CD4-positive, alpha-beta T cell (primary cell): ENCODE data around the gene LTB4R2. TPM values are rescaled to one million over a fixed set of nuclear protein-coding genes. Genes with fewer than 3 reads are reported as not detected.

Experiments used
- ATAC-seq: fragments of 200-7000 bp; cut with Tn5 transposase; one replicate; pipeline ENCODE4 v1.10.0; 2022; ENCODE audit warnings: mild to moderate bottlenecking; ENCODE audit not compliant: poor library complexity
- CTCF ChIA-PET: fragments of 350-600 bp; sonication (Branson Sonifier 250); formaldehyde crosslinking; loops from one replicate; lab custom pipeline; 2021; ENCODE audit warnings: antibody characterized with exemption, inconsistent platforms; lab: Charles Lee
- POLR2A ChIA-PET: fragments of 350-600 bp; sonication (Branson Sonifier 250); formaldehyde crosslinking; loops from one replicate; lab custom pipeline; 2021; ENCODE audit warnings: antibody characterized with exemption, inconsistent platforms; lab: Charles Lee
- DNase-seq, 14 experiments: peaks; one replicate each; pipeline ENCODE4 v3.0.0-alpha.2; 2013 to 2020; ENCODE audit warnings: mixed read lengths in 2 of 14
- H3K27ac ChIP-seq, 2 donors: one replicate each; pipeline versions ENCODE4 v1.5.1 to v1.7.0; 2013; ENCODE audit warnings: low read length in 2 of 2, low read depth in 1 of 2, mild to moderate bottlenecking in 1 of 2
- H3K27me3 ChIP-seq, 2 experiments: 1 replicate in 1 of 2; 2 replicates in 1 of 2; pipeline versions ENCODE4 v1.6.1 to v1.7.0; 2013; ENCODE audit warnings: low read length in 2 of 2, control low read depth in 1 of 2, mild to moderate bottlenecking in 1 of 2, moderate library complexity in 1 of 2; ENCODE audit not compliant: insufficient read depth in 2 of 2, control insufficient read depth in 1 of 2
- H3K36me3 ChIP-seq: one replicate; pipeline ENCODE4 v1.6.1; 2013; ENCODE audit warnings: low read length, control low read depth; ENCODE audit not compliant: insufficient read depth
- H3K4me1 ChIP-seq: one replicate; pipeline ENCODE4 v1.6.1; 2013; ENCODE audit warnings: low read length, control low read depth; ENCODE audit not compliant: insufficient read depth
- H3K4me3 ChIP-seq: one replicate; pipeline ENCODE4 v1.5.1; 2013; ENCODE audit warnings: mild to moderate bottlenecking, low read length, moderate library complexity
- H3K9me3 ChIP-seq, 2 experiments: 1 replicate in 1 of 2; 2 replicates in 1 of 2; pipeline versions ENCODE4 v1.6.1 to v1.7.0; 2013; ENCODE audit warnings: low read length in 2 of 2, mild to moderate bottlenecking in 2 of 2, control low read depth in 1 of 2, moderate library complexity in 1 of 2; ENCODE audit not compliant: control insufficient read depth in 1 of 2, insufficient read depth in 1 of 2
- H3K27ac Mint-ChIP-seq: one replicate; pipeline ENCODE4 v1.8.0; 2020; ENCODE audit warnings: mixed read lengths
- H3K27me3 Mint-ChIP-seq: one replicate; pipeline ENCODE4 v1.8.0; 2021; ENCODE audit warnings: mixed read lengths
- H3K36me3 Mint-ChIP-seq: one replicate; pipeline ENCODE4 v1.8.0; 2021; ENCODE audit warnings: low read depth, mixed read lengths
- H3K4me1 Mint-ChIP-seq: one replicate; pipeline ENCODE4 v1.8.0; 2021; ENCODE audit warnings: low read depth, mixed read lengths
- H3K4me3 Mint-ChIP-seq: one replicate; pipeline ENCODE4 v1.8.0; 2020; ENCODE audit warnings: mild to moderate bottlenecking, mixed read lengths
- H3K9me3 Mint-ChIP-seq: one replicate; pipeline ENCODE4 v1.8.0; 2020; ENCODE audit warnings: mixed read lengths
- intact Hi-C, 2 experiments: fragments of 100-400 bp; cut with DNase I in 1 of 2; cut with micrococcal nuclease in 1 of 2; formaldehyde crosslinking; loops; one replicate each; pipeline versions ENCODE4 v1.15.1 to v1.9.0; 2023 to 2025; cut with DNase I, micrococcal nuclease
- total RNA-seq, 174 experiments: library from RNA in 2 of 174; stranded (reverse) in 2 of 174; gene quantifications; one replicate each; pipeline ENCODE4 v1.2.3 and lab custom pipeline; 2021 to 2026
- TF ChIP-seq, protein P1 (sequence below): fragments of 200-600 bp; IDR thresholded peaks from one replicate; pipeline ENCODE4 v1.8.0; 2022; ENCODE audit warnings: antibody characterized with exemption, mild to moderate bottlenecking

Gene LTB4R2
- total RNA-seq, 2 experiments from 2014 or later, result 16.4 to 18.2 TPM

DNA sequence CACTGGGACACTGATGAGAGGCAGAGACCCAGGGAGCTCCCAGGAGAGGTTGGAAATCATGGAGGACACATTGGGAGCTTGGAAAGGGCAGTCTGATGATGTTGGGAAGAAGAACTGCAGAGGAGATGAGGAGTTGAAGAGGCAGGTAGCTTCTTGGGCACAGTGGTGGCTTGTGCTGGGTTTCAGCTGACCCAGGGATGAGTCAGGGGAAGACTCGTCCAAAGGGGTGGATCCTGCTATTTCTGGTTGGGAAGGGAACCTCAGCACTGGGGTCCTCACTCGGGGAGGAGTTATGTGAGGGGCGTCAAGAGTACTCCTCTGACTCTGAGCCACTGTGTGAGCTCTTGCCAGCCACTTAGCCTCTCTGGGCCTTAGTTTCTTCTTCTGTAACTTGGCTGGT is 13.4 kb downstream of the LTB4R2 start:
- no peak overlapping the region for H3K4me3 ChIP-seq
- intact Hi-C loops, result no loop called here
- peaks cover 0 to 4% of the 10 kb centered on the region in 2 experiments for H3K9me3 ChIP-seq
- ATAC-seq (no peak), DNase-seq (no peak)
- POLR2A ChIA-PET, result no interaction called here
- H3K4me1 ChIP-seq, result peaks cover 12% of the 10 kb centered on the region
- no peak overlapping the region for H3K27ac ChIP-seq
- H3K36me3 ChIP-seq, result no peaks in the 10 kb centered on the region
- Mint-ChIP-seq H3K36me3 (no peaks in the 10 kb centered on the region), H3K27ac (no peak overlapping the region), H3K9me3 (no peaks in the 10 kb centered on the region), H3K4me1 (peaks cover 6% of the 10 kb centered on the region), H3K4me3 (no peak overlapping the region), H3K27me3 (peaks cover 10% of the 10 kb centered on the region)
- TF ChIP-seq, protein P1, sequence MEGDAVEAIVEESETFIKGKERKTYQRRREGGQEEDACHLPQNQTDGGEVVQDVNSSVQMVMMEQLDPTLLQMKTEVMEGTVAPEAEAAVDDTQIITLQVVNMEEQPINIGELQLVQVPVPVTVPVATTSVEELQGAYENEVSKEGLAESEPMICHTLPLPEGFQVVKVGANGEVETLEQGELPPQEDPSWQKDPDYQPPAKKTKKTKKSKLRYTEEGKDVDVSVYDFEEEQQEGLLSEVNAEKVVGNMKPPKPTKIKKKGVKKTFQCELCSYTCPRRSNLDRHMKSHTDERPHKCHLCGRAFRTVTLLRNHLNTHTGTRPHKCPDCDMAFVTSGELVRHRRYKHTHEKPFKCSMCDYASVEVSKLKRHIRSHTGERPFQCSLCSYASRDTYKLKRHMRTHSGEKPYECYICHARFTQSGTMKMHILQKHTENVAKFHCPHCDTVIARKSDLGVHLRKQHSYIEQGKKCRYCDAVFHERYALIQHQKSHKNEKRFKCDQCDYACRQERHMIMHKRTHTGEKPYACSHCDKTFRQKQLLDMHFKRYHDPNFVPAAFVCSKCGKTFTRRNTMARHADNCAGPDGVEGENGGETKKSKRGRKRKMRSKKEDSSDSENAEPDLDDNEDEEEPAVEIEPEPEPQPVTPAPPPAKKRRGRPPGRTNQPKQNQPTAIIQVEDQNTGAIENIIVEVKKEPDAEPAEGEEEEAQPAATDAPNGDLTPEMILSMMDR, result no peak
- CTCF ChIA-PET, result no interaction called here
- H3K27me3 ChIP-seq, result no peaks in the 10 kb centered on the region

DNA sequence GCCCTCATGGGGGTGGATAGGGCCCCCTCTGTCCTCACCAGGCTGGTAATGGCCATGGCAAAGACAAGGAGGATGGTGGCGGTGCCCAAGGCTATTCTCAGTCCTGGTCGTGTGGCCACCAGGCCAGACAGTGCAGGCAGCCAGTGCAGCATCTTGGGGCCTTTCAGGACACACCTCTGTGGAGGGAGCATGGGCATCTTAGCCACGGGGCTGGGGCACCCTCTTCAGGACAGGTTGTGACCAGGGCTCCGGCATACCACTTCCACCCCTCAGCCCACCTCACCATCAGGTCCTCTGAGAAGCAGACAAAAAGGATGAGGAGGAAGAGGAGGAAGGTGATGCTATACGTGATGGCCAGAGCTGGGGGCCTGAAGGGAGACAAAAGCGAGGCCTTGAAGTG is 14.1 kb downstream of the LTB4R2 start:
- DNase-seq, result no peak
- Mint-ChIP-seq H3K4me1 (peaks cover 6% of the 10 kb centered on the region), H3K27me3 (peaks cover 10% of the 10 kb centered on the region), H3K4me3 (no peak overlapping the region), H3K27ac (no peak overlapping the region), H3K36me3 (no peaks in the 10 kb centered on the region), H3K9me3 (no peaks in the 10 kb centered on the region)
- peaks cover 19% of the 10 kb centered on the region for H3K4me1 ChIP-seq
- no peaks in the 10 kb centered on the region for H3K36me3 ChIP-seq
- TF ChIP-seq, protein P1, result no peak
- H3K4me3 ChIP-seq, result no peak overlapping the region
- intact Hi-C loops, result no loop called here
- H3K9me3 ChIP-seq, result peaks cover 0 to 4% of the 10 kb centered on the region in 2 experiments
- ChIA-PET CTCF (no interaction called here), POLR2A (no interaction called here)
- ATAC-seq, result no peak
- H3K27ac ChIP-seq, result no peak overlapping the region
- no peaks in the 10 kb centered on the region for H3K27me3 ChIP-seq

DNA sequence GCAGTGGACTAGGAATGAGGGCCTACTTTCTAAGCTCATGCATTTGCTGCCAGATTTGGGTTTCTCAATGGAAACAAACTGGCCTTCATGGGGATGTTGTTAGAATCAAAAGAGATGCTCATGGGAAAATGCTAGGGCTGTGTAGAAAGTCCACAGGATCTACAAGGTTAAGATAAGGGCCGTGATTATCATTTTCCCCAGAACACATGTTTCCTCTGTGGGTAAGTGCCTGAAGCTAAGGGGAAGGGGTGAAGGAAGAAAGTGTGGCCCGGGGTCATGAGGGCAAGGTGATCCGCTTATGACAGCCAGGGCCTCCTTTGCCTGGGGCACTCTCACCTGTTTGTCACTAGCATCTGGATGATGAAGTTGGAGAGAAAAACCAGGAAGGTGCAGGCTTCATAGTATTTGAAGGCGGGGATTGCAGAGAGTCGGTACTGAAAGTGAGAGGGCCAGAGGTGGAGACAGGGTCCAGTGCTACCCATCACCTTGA is 15.1 kb downstream of the LTB4R2 start:
- ATAC-seq, result no peak
- H3K27ac Mint-ChIP-seq, result no peak overlapping the region
- ChIA-PET CTCF (no interaction called here), POLR2A (no interaction called here)
- intact Hi-C loops, result no loop called here
- H3K4me1 Mint-ChIP-seq, result peaks cover 17% of the 10 kb centered on the region
- Histone ChIP-seq H3K4me3 (no peak overlapping the region), H3K27ac (no peak overlapping the region), H3K9me3 (peaks cover 0 to 4% of the 10 kb centered on the region in 2 experiments), H3K4me1 (peaks cover 29% of the 10 kb centered on the region), H3K36me3 (no peaks in the 10 kb centered on the region), H3K27me3 (no peaks in the 10 kb centered on the region)
- no peaks in the 10 kb centered on the region for H3K9me3 Mint-ChIP-seq
- DNase-seq, result no peak
- TF ChIP-seq, protein P1, result no peak
- H3K36me3 Mint-ChIP-seq, result no peaks in the 10 kb centered on the region
- H3K27me3 Mint-ChIP-seq, result peaks cover 12% of the 10 kb centered on the region
- H3K4me3 Mint-ChIP-seq, result no peak overlapping the region
